ENCODE data around the gene KLK12. TPM values are rescaled to one million over a fixed set of nuclear protein-coding genes. Genes with fewer than 3 reads are reported as not detected.

The KLK12 gene
- total and polyA plus RNA-seq, 2 donors (not counting 1 experiment from before 2014, with no cell fraction given), result not detected

DNA sequence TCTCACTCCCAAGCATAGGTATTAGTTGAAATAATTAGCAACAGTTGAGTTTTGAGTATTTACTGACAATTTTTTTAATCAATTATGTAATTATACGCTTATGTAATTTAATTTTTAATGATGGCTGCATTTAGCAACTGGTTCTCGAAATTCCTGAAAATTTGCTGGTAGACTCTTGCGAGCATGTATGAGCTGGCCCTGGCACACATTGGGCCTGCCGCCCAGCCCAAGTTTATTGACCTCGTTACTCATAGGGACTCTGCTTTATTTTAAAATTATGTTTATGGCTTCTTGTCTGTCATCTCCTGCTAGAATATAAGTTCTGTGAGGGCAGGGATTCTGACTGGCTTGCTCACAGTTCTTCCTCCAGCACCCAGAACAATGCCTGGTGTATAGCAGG lies 41.2 kb upstream of the KLK12 start:
- WGBS (ENCODE audit: insufficient coverage), result 94% methylated on average over 2 of the region's 5 CpGs
- CTCF ChIA-PET, result no interaction called here

DNA sequence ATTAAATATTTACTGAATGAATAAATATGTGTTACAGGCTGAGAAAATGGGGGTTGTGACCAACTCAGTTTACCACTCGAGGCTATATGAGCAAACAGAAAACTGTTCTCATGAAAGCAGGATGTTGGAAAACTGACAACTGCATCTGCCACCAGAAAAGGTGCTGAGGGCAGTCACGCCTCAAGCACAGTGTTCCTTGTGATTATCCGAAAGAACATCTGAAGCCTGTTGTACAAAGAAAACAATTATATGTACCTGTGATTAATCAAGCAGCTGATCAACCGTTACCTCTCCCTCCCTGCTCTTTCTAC lies 36.2 kb upstream of the KLK12 start:
- H3K4me1 ChIP-seq (ENCODE audit: control insufficient read depth in 2 of 2, insufficient read depth in 2 of 2, low read length in 2 of 2), result no peaks in the 10 kb centered on the region
- H3K36me3 ChIP-seq (replicated peaks in 1 of 2; ENCODE audit: control extremely low read depth in 1 of 2, control insufficient read depth in 1 of 2, extremely low read depth in 1 of 2, insufficient read depth in 2 of 2, low read length in 1 of 2), result no peaks in the 10 kb centered on the region
- 88% methylated on average over 1 of the region's 4 CpGs for WGBS (ENCODE audit: insufficient coverage)
- Mint-ChIP-seq H3K9me3 (ENCODE audit: insufficient read depth) (peaks cover 5% of the 10 kb centered on the region), H3K27ac (no peak overlapping the region), H3K4me3 (no peak overlapping the region), H3K4me1 (no peaks in the 10 kb centered on the region), H3K27me3 (peaks cover 32% of the 10 kb centered on the region)
- peaks cover 0 to 8% (median 4%) of the 10 kb centered on the region in 4 experiments for H3K27me3 ChIP-seq (replicated peaks in 1 of 4; ENCODE audit: control extremely low read depth in 1 of 4, control insufficient read depth in 3 of 4, insufficient read depth in 4 of 4, low read length in 3 of 4)
- no peak overlapping the region for H3K4me3 ChIP-seq (ENCODE audit: control extremely low read depth in 1 of 5, extremely low read depth in 1 of 5, insufficient read depth in 1 of 5, low read depth in 2 of 5, low read length in 4 of 5)
- H3K9ac ChIP-seq (ENCODE audit: low read length), result no peak overlapping the region
- ChIA-PET POLR2A (no interaction called here), CTCF (no interaction called here)
- ATAC-seq (ENCODE audit: low read depth) (no peak), DNase-seq (no peak)
- H3K27ac ChIP-seq (ENCODE audit: low read length in 2 of 2), result no peak overlapping the region
- intact Hi-C loops (cut with micrococcal nuclease), result no loop called here
- TF ChIP-seq, protein P1, sequence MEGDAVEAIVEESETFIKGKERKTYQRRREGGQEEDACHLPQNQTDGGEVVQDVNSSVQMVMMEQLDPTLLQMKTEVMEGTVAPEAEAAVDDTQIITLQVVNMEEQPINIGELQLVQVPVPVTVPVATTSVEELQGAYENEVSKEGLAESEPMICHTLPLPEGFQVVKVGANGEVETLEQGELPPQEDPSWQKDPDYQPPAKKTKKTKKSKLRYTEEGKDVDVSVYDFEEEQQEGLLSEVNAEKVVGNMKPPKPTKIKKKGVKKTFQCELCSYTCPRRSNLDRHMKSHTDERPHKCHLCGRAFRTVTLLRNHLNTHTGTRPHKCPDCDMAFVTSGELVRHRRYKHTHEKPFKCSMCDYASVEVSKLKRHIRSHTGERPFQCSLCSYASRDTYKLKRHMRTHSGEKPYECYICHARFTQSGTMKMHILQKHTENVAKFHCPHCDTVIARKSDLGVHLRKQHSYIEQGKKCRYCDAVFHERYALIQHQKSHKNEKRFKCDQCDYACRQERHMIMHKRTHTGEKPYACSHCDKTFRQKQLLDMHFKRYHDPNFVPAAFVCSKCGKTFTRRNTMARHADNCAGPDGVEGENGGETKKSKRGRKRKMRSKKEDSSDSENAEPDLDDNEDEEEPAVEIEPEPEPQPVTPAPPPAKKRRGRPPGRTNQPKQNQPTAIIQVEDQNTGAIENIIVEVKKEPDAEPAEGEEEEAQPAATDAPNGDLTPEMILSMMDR (IDR thresholded peaks at IDR 0.05), result no peak
- no peak for TF ChIP-seq EZH2 (IDR thresholded peaks at IDR 0.05; ENCODE audit: borderline replicate concordance, insufficient read depth, low read depth, low read length, poor library complexity, severe bottlenecking)
- no peak overlapping the region for H2AFZ ChIP-seq (ENCODE audit: insufficient read depth, low read depth, low read length, poor library complexity, severe bottlenecking)
- H3K79me2 ChIP-seq (ENCODE audit: control insufficient read depth, insufficient read depth, low read length), result no peaks in the 10 kb centered on the region
- peaks cover 0 to 6% (median 0%) of the 10 kb centered on the region in 3 donors for H3K9me3 ChIP-seq (ENCODE audit: control extremely low read depth in 1 of 3, control insufficient read depth in 2 of 3, insufficient read depth in 1 of 3, low read length in 2 of 3)
- no peaks in the 10 kb centered on the region for H4K20me1 ChIP-seq (ENCODE audit: control insufficient read depth, insufficient read depth, low read length, poor library complexity, severe bottlenecking)
- no peak overlapping the region for H3K4me2 ChIP-seq (replicated peaks; ENCODE audit: low read depth, low read length, poor library complexity, severe bottlenecking)

More for the DNA sequence above, 41.2 kb upstream of the KLK12 start:
- Histone ChIP-seq H3K4me3 (ENCODE audit: control extremely low read depth in 1 of 5, extremely low read depth in 1 of 5, insufficient read depth in 1 of 5, low read depth in 2 of 5, low read length in 4 of 5) (no peak overlapping the region), H3K27ac (ENCODE audit: low read length in 2 of 2) (no peak overlapping the region), H3K36me3 (replicated peaks in 1 of 2; ENCODE audit: control extremely low read depth in 1 of 2, control insufficient read depth in 1 of 2, extremely low read depth in 1 of 2, insufficient read depth in 2 of 2, low read length in 1 of 2) (no peaks in the 10 kb centered on the region), H3K9me3 (ENCODE audit: control extremely low read depth in 1 of 3, control insufficient read depth in 2 of 3, insufficient read depth in 1 of 3, low read length in 2 of 3) (peaks cover 0 to 6% (median 0%) of the 10 kb centered on the region in 3 donors), H4K20me1 (ENCODE audit: control insufficient read depth, insufficient read depth, low read length, poor library complexity, severe bottlenecking) (no peaks in the 10 kb centered on the region), H2AFZ (ENCODE audit: insufficient read depth, low read depth, low read length, poor library complexity, severe bottlenecking) (no peak overlapping the region), H3K27me3 (replicated peaks in 1 of 4; ENCODE audit: control extremely low read depth in 1 of 4, control insufficient read depth in 3 of 4, insufficient read depth in 4 of 4, low read length in 3 of 4) (no peaks in the 10 kb centered on the region), H3K4me2 (replicated peaks; ENCODE audit: low read depth, low read length, poor library complexity, severe bottlenecking) (no peak overlapping the region), H3K79me2 (ENCODE audit: control insufficient read depth, insufficient read depth, low read length) (no peaks in the 10 kb centered on the region), H3K9ac (ENCODE audit: low read length) (no peak overlapping the region), H3K4me1 (ENCODE audit: control insufficient read depth in 2 of 2, insufficient read depth in 2 of 2, low read length in 2 of 2) (no peaks in the 10 kb centered on the region)
- POLR2A ChIA-PET, result no interaction called here
- TF ChIP-seq EZH2 (IDR thresholded peaks at IDR 0.05; ENCODE audit: borderline replicate concordance, insufficient read depth, low read depth, low read length, poor library complexity, severe bottlenecking), result no peak
- TF ChIP-seq, protein P1 (IDR thresholded peaks at IDR 0.05), result no peak
- intact Hi-C loops (cut with micrococcal nuclease), result no loop called here
- ATAC-seq (ENCODE audit: low read depth) (no peak), DNase-seq (no peak)
- no peak overlapping the region for H3K4me3 Mint-ChIP-seq
- H3K27ac Mint-ChIP-seq, result no peak overlapping the region
- peaks cover 13% of the 10 kb centered on the region for H3K27me3 Mint-ChIP-seq
- H3K4me1 Mint-ChIP-seq, result no peaks in the 10 kb centered on the region
- peaks cover 5% of the 10 kb centered on the region for H3K9me3 Mint-ChIP-seq (ENCODE audit: insufficient read depth)
